Erythroblast (primary cell): ENCODE data around the gene DHPS.

Experiments used
- GATA1 ChIP-seq: IDR thresholded peaks from 2 replicates; pipeline ENCODE4 v1.6.1; 2011; ENCODE audit warnings: low read depth, mild to moderate bottlenecking, control low read depth, low read length, moderate library complexity
- POLR2A ChIP-seq: IDR thresholded peaks from 2 replicates; pipeline ENCODE4 v1.6.1; 2011; ENCODE audit warnings: mild to moderate bottlenecking, low read length

DNA sequence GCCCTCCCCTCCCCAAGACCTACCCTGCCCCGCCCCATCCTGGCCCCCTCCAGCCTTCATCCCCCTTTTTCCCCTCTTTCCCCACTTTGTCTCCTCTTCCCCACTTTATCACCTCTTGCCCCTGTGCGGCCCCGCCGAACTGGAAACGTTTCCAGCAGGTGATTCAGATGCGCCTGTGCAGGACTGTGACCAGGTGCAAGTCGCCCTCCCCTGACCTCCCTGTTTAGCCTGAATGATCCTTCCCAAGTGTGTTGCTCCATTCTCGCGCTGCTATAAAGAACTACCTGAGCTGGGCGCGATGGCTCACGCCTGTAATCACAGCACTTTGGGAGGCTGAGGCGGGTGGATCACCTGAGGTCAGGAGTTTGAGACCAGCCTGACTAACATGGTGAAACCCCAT, 45.0 kb downstream of the DHPS start:
- no peak for TF ChIP-seq POLR2A
- TF ChIP-seq GATA1: no peak
